ENCODE results near the gene ERCC4.

ERCC4 gene

DNA sequence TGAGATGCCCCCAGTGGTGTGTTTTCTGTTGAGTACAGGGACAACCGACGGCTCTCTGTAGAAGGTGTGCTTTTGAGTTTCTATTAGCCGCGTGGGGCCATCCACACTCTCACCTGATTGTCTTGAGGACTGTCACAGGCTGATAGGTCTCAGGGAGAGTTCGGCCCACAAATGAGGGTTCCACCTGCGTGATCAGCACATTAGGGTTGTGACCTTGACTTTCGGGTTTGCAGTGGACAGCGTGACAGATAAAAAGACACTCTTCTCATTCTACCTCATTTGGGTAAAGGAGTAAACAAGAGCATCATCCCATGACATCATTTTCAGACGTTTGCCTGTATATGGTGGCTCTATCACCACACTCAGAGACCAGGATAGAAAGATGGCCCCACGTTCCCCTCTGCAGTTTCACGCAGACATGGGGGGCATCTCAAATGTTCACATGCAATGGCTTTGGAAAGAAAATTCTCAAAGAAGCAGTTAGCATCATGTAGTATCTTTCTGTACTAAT lies 76.9 kb downstream of the ERCC4 start:
- no peak for DNase-seq

DNA sequence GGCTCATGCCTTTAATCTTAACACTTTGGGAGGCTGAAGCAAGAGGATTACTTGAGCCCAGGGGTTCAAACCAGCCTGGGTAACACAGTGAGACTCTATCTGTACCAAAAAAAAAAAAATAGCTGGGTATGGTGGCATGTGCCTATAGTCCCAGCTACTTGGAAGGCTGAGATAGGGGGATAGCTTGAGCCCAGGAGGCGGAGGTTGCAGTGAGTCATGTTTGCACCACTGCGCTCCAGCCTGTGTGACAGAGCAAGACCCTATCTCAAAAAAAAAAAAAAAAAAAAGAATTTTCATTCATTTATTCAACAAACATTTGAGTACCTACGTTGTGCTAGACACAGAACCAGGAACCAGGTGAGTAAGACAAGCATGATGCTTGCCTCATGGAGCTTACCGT lies 77.6 kb downstream of the ERCC4 start:
- no peak for DNase-seq

DNA sequence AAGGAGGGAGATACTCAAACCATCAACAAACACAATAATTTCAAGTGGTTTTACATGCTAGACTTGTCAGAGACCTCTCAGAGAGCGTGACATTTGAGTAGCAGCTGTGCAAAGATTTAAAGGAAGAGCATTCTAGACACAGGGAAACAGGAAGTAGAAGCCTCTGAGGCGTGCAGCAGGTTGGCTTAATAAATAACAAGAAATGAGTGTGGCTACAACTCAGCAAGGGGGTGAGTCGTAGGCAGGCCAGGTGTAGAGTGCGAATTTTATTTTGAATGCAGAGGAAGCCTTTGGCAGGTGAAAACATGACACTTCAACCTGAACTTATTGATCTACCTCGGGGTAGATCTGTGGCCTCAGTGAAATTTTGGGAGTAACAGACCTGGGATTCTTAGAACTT lies 78.0 kb downstream of the ERCC4 start:
- no peak for DNase-seq

GRCh38 chr16:13999071-13999894 lies 79.3 kb downstream of the ERCC4 start:
- DNase-seq = no peak

GRCh38 chr16:13999895-14000425 lies 80.0 kb downstream of the ERCC4 start:
- DNase-seq = no peak

- DNase-seq = no peak
These were observed 81.6 kb downstream of the ERCC4 start for GRCh38 chr16:14001521-14001920.
